Measurements from ENCODE around the gene GRPEL2. TPM values are rescaled to one million over a fixed set of nuclear protein-coding genes. Genes with fewer than 3 reads are reported as not detected.

GRPEL2 gene
- total RNA-seq, 1 experiment from 2014 or later = 36.8 TPM

GRCh38 chr5:149381261-149381985 is 36.1 kb downstream of the GRPEL2 start:
- DNase-seq = no peak
- H3K4me1 ChIP-seq = 0 out of 2 replicates have a peak, but pooled peaks cover 6% of the 10 kb centered on the region
- H3K4me3 ChIP-seq (ENCODE audit: low read depth, low read length) = no peak overlapping the region
- H3K4me1 Mint-ChIP-seq (ENCODE audit: low read depth, unreplicated experiment) = peaks cover 11% of the 10 kb centered on the region
- H3K4me3 Mint-ChIP-seq (ENCODE audit: unreplicated experiment) = no peak overlapping the region
- H3K27me3 ChIP-seq (replicated peaks; ENCODE audit: control insufficient read depth, insufficient read depth, low read length) = no peaks in the 10 kb centered on the region
- H3K36me3 ChIP-seq (ENCODE audit: control insufficient read depth, insufficient read depth, low read length) = no peaks in the 10 kb centered on the region
- H3K36me3 Mint-ChIP-seq (ENCODE audit: insufficient read depth, unreplicated experiment) = no peaks in the 10 kb centered on the region
- no peaks in the 10 kb centered on the region for H3K27me3 Mint-ChIP-seq (ENCODE audit: insufficient read depth, unreplicated experiment)
- H3K9me3 Mint-ChIP-seq (ENCODE audit: unreplicated experiment) = no peaks in the 10 kb centered on the region
- H3K9me3 ChIP-seq = no peaks in the 10 kb centered on the region
- ChIA-PET CTCF (interaction anchor here (0.6 to 2.6 kb wide), 9 partner anchors 9 to 350 kb away, joined by 3 to 15 read pairs (median 4); no protein-coding TSS in a partner anchor), POLR2A (no interaction called here)
- no peak overlapping the region for H3K27ac Mint-ChIP-seq (ENCODE audit: unreplicated experiment)
- BruUV-seq (replicated peaks) = no TSS peak
- intact Hi-C loops (cut with micrococcal nuclease; ENCODE audit: unreplicated experiment) = no loop called here
- TF ChIP-seq CTCF (IDR thresholded peaks at IDR 0.05; ENCODE audit: insufficient read depth in 1 of 2, low read depth in 1 of 2, low read length in 1 of 2, severe bottlenecking in 1 of 2, unreplicated experiment in 1 of 2) = no peak

GRCh38 chr5:149381986-149382338 is 36.7 kb downstream of the GRPEL2 start:
- ChIA-PET POLR2A (no interaction called here), CTCF (interaction anchor here (0.6 to 2.6 kb wide), 9 partner anchors 10 to 350 kb away, joined by 3 to 15 read pairs (median 4); no protein-coding TSS in a partner anchor)
- no peak overlapping the region for H3K27ac Mint-ChIP-seq (ENCODE audit: unreplicated experiment)
- H3K36me3 ChIP-seq (ENCODE audit: control insufficient read depth, insufficient read depth, low read length) = no peaks in the 10 kb centered on the region
- no peak overlapping the region for H3K4me3 Mint-ChIP-seq (ENCODE audit: unreplicated experiment)
- BruUV-seq (replicated peaks) = no TSS peak
- H3K4me1 Mint-ChIP-seq (ENCODE audit: low read depth, unreplicated experiment) = peaks cover 11% of the 10 kb centered on the region
- TF ChIP-seq CTCF (IDR thresholded peaks at IDR 0.05; ENCODE audit: insufficient read depth in 1 of 2, low read depth in 1 of 2, low read length in 1 of 2, severe bottlenecking in 1 of 2, unreplicated experiment in 1 of 2) = peak; percentile 94 to 96
- H3K4me3 ChIP-seq (ENCODE audit: low read depth, low read length) = no peak overlapping the region
- H3K27me3 ChIP-seq (replicated peaks; ENCODE audit: control insufficient read depth, insufficient read depth, low read length) = no peaks in the 10 kb centered on the region
- DNase-seq = peak; percentile 79 to 85
- H3K27me3 Mint-ChIP-seq (ENCODE audit: insufficient read depth, unreplicated experiment) = no peaks in the 10 kb centered on the region
- no peaks in the 10 kb centered on the region for H3K9me3 Mint-ChIP-seq (ENCODE audit: unreplicated experiment)
- H3K4me1 ChIP-seq = 0 out of 2 replicates have a peak, but pooled peaks cover 6% of the 10 kb centered on the region
- no peaks in the 10 kb centered on the region for H3K9me3 ChIP-seq
- H3K36me3 Mint-ChIP-seq (ENCODE audit: insufficient read depth, unreplicated experiment) = no peaks in the 10 kb centered on the region
- intact Hi-C loops (cut with micrococcal nuclease; ENCODE audit: unreplicated experiment) = loop anchor here (1.0 kb wide), 1 partner anchor 52 kb away; no protein-coding TSS in a partner anchor

GRCh38 chr5:149382517-149383220 is 37.4 kb downstream of the GRPEL2 start:
- Histone ChIP-seq H3K9me3 (no peaks in the 10 kb centered on the region), H3K4me1 (0 out of 2 replicates have a peak, but pooled peaks cover 6% of the 10 kb centered on the region), H3K36me3 (ENCODE audit: control insufficient read depth, insufficient read depth, low read length) (no peaks in the 10 kb centered on the region), H3K4me3 (ENCODE audit: low read depth, low read length) (no peak overlapping the region), H3K27me3 (replicated peaks; ENCODE audit: control insufficient read depth, insufficient read depth, low read length) (no peaks in the 10 kb centered on the region)
- no peaks in the 10 kb centered on the region for H3K27me3 Mint-ChIP-seq (ENCODE audit: insufficient read depth, unreplicated experiment)
- BruUV-seq (replicated peaks) = no TSS peak
- no peak for DNase-seq
- H3K9me3 Mint-ChIP-seq (ENCODE audit: unreplicated experiment) = no peaks in the 10 kb centered on the region
- H3K36me3 Mint-ChIP-seq (ENCODE audit: insufficient read depth, unreplicated experiment) = no peaks in the 10 kb centered on the region
- no peak overlapping the region for H3K4me3 Mint-ChIP-seq (ENCODE audit: unreplicated experiment)
- TF ChIP-seq CTCF (IDR thresholded peaks at IDR 0.05; ENCODE audit: insufficient read depth in 1 of 2, low read depth in 1 of 2, low read length in 1 of 2, severe bottlenecking in 1 of 2, unreplicated experiment in 1 of 2) = no peak
- ChIA-PET POLR2A (no interaction called here), CTCF (interaction anchor here (0.6 to 2.6 kb wide), 2 partner anchors 52 to 349 kb away, joined by 5 to 15 read pairs; no protein-coding TSS in a partner anchor)
- intact Hi-C loops (cut with micrococcal nuclease; ENCODE audit: unreplicated experiment) = loop anchor here (1.0 kb wide), 1 partner anchor 52 kb away; no protein-coding TSS in a partner anchor
- H3K27ac Mint-ChIP-seq (ENCODE audit: unreplicated experiment) = no peak overlapping the region
- H3K4me1 Mint-ChIP-seq (ENCODE audit: low read depth, unreplicated experiment) = peaks cover 11% of the 10 kb centered on the region

All from Caco-2 (cell line).